H1 (cell line): ENCODE results near the gene DIS3L. TPM values are rescaled to one million over a fixed set of nuclear protein-coding genes. Genes with fewer than 3 reads are reported as not detected.

ENCODE experiments used
- CTCF ChIA-PET: fragments of 300-600 bp; sonication (Branson Sonifier 250); formaldehyde crosslinking; loops from one replicate; lab custom pipeline; 2021; ENCODE audit not compliant: partially characterized antibody; lab: Charles Lee
- POLR2A ChIA-PET: fragments of 300-600 bp; sonication (Branson Sonifier 250); formaldehyde crosslinking; loops from one replicate; lab custom pipeline; 2021; ENCODE audit warnings: inconsistent platforms; ENCODE audit not compliant: partially characterized antibody; lab: Charles Lee
- DNase-seq, 2 experiments: peaks; one replicate each; pipeline versions ENCODE4 v3.0.0 to v3.0.0-alpha.2; 2010 to 2022; ENCODE audit warnings: low spot score in 2 of 2, low read depth in 1 of 2, mixed read lengths in 1 of 2
- FAIRE-seq: peaks from 2 replicates; lab custom pipeline; 2011; peaks lifted over from hg19 to GRCh38; lab: Jason Lieb, UNC
- H2AFZ ChIP-seq: 2 replicates; pipeline ENCODE4 v1.8.1; 2012; ENCODE audit warnings: low read length, inconsistent platforms
- H2AK5ac ChIP-seq: 2 replicates; pipeline ENCODE4 v1.6.1; 2013; ENCODE audit warnings: low read depth, low read length
- H2BK120ac ChIP-seq: replicated peaks from 2 replicates; pipeline ENCODE3; 2013; ENCODE audit warnings: low read depth, low read length, inconsistent platforms
- H2BK12ac ChIP-seq: 2 replicates; pipeline ENCODE4 v1.6.1; 2013; ENCODE audit warnings: low read depth, low read length
- H2BK15ac ChIP-seq: 2 replicates; pipeline ENCODE4 v1.6.1; 2013; ENCODE audit warnings: low read length
- H2BK20ac ChIP-seq: 2 replicates; pipeline ENCODE4 v1.6.1; 2013; ENCODE audit warnings: low read length
- H2BK5ac ChIP-seq: 2 replicates; pipeline ENCODE4 v1.6.1; 2013; ENCODE audit warnings: low read depth, low read length
- H3K14ac ChIP-seq: 2 replicates; pipeline ENCODE4 v1.6.1; 2013; ENCODE audit warnings: inconsistent platforms; ENCODE audit not compliant: insufficient read length
- H3K18ac ChIP-seq: 2 replicates; pipeline ENCODE4 v1.6.1; 2013; ENCODE audit warnings: low read length; ENCODE audit errors: extremely low read depth
- H3K23ac ChIP-seq: 2 replicates; pipeline ENCODE4 v1.6.1; 2013; ENCODE audit warnings: inconsistent platforms; ENCODE audit not compliant: insufficient read length
- H3K23me2 ChIP-seq: 2 replicates; pipeline ENCODE4 v1.6.1; 2013; ENCODE audit warnings: low read depth, low read length
- H3K27ac ChIP-seq: 2 replicates; pipeline ENCODE4 v1.6.1; 2011; ENCODE audit warnings: low read depth, low read length, inconsistent platforms
- H3K27me3 ChIP-seq, 4 experiments: replicated peaks in 1 of 4; 1 replicate in 1 of 4; 2 replicates in 3 of 4; pipeline versions ENCODE4 v1.6.1 to v1.8.1; 2011 to 2013; ENCODE audit warnings: low read length in 3 of 4, mild to moderate bottlenecking in 3 of 4, inconsistent platforms in 2 of 4, mixed read lengths in 2 of 4, moderate library complexity in 1 of 4; ENCODE audit not compliant: control insufficient read depth in 3 of 4, insufficient read depth in 3 of 4; ENCODE audit errors: extremely low read depth in 1 of 4
- H3K36me3 ChIP-seq, 4 experiments: 2 replicates each; pipeline versions ENCODE4 v1.6.1 to v1.8.1; 2011 to 2013; ENCODE audit warnings: mild to moderate bottlenecking in 4 of 4, low read length in 3 of 4, moderate library complexity in 2 of 4, control low read depth in 1 of 4, inconsistent platforms in 1 of 4; ENCODE audit not compliant: insufficient read depth in 4 of 4, control insufficient read depth in 2 of 4
- H3K4ac ChIP-seq: replicated peaks from 2 replicates; pipeline ENCODE3; 2013; ENCODE audit warnings: low read length, low read depth, mixed read lengths, inconsistent platforms; ENCODE audit not compliant: insufficient read length
- H3K4me1 ChIP-seq, 4 experiments: replicated peaks in 1 of 4; 1 replicate in 1 of 4; 2 replicates in 3 of 4; pipeline versions ENCODE4 v1.6.1 to v1.8.1; 2011 to 2013; ENCODE audit warnings: low read length in 3 of 4, inconsistent platforms in 2 of 4, mixed read lengths in 1 of 4; ENCODE audit not compliant: insufficient read depth in 4 of 4, control insufficient read depth in 3 of 4
- H3K4me2 ChIP-seq, 2 experiments: 2 replicates each; pipeline versions ENCODE4 v1.6.1 to v1.8.1; 2011 to 2013; ENCODE audit warnings: low read depth in 2 of 2, low read length in 2 of 2, control low read depth in 1 of 2, inconsistent platforms in 1 of 2, mild to moderate bottlenecking in 1 of 2; ENCODE audit not compliant: insufficient read depth in 1 of 2
- H3K4me3 ChIP-seq, 4 experiments: fragments of 200-600, 300-600 bp in 1 of 4; sonication (generic), shearing (Covaris generic), sonication (Bioruptor Twin) in 1 of 4; 2 replicates each; pipeline versions ENCODE4 v1.5.1 to v1.8.1; 2011 to 2016; ENCODE audit warnings: low read length in 4 of 4, low read depth in 3 of 4, control low read depth in 2 of 4, inconsistent platforms in 2 of 4, mild to moderate bottlenecking in 2 of 4, mixed read lengths in 1 of 4, moderate library complexity in 1 of 4; ENCODE audit not compliant: insufficient read depth in 2 of 4; ENCODE audit errors: extremely low read depth in 1 of 4
- H3K56ac ChIP-seq: replicated peaks from 2 replicates; pipeline ENCODE3; 2013; ENCODE audit warnings: low read depth, mild to moderate bottlenecking, mixed read lengths, low read length, inconsistent platforms; ENCODE audit not compliant: insufficient read length
- H3K79me1 ChIP-seq: 2 replicates; pipeline ENCODE4 v1.6.1; 2013; ENCODE audit warnings: low read depth, low read length, control low read depth
- H3K79me2 ChIP-seq, 2 experiments: 2 replicates each; pipeline versions ENCODE4 v1.6.1 to v1.8.1; 2012 to 2013; ENCODE audit warnings: low read length in 2 of 2, mild to moderate bottlenecking in 2 of 2, inconsistent platforms in 1 of 2; ENCODE audit not compliant: insufficient read depth in 2 of 2, control insufficient read depth in 1 of 2
- H3K9ac ChIP-seq, 4 experiments: replicated peaks in 1 of 4; 1 replicate in 1 of 4; 2 replicates in 3 of 4; pipeline versions ENCODE4 v1.6.1 to v1.8.1; 2011 to 2013; ENCODE audit warnings: low read depth in 3 of 4, low read length in 3 of 4, control low read depth in 2 of 4, mild to moderate bottlenecking in 2 of 4, moderate library complexity in 2 of 4, inconsistent platforms in 1 of 4; ENCODE audit errors: extremely low read depth in 1 of 4
- H3K9me3 ChIP-seq, 2 experiments: 2 replicates each; pipeline versions ENCODE4 v1.6.1 to v1.8.1; 2012 to 2013; ENCODE audit warnings: mild to moderate bottlenecking in 2 of 2, moderate library complexity in 2 of 2, control low read depth in 1 of 2, inconsistent platforms in 1 of 2, low read depth in 1 of 2, low read length in 1 of 2, mixed read lengths in 1 of 2; ENCODE audit not compliant: insufficient read depth in 2 of 2
- H4K20me1 ChIP-seq, 2 experiments: replicated peaks in 1 of 2; 2 replicates each; pipeline versions ENCODE3 to v1.8.1; 2011 to 2013; ENCODE audit warnings: inconsistent platforms in 2 of 2, low read length in 2 of 2, mild to moderate bottlenecking in 1 of 2; ENCODE audit not compliant: insufficient read depth in 2 of 2, control insufficient read depth in 1 of 2
- H4K5ac ChIP-seq: 2 replicates; pipeline ENCODE4 v1.6.1; 2013; ENCODE audit warnings: low read length, low read depth, mixed read lengths, inconsistent platforms; ENCODE audit not compliant: insufficient read length
- H4K8ac ChIP-seq: 2 replicates; pipeline ENCODE4 v1.8.0; 2013; ENCODE audit warnings: mild to moderate bottlenecking, moderate library complexity, low read length, inconsistent platforms; ENCODE audit not compliant: insufficient read depth; ENCODE audit errors: extremely low read depth
- H4K91ac ChIP-seq: replicated peaks from 2 replicates; pipeline ENCODE3; 2013; ENCODE audit warnings: low read length, mixed read lengths, inconsistent platforms; ENCODE audit not compliant: insufficient read length
- CBX8 ChIP-seq: fragments of 300-800, 300-1000 bp; sonication (generic); IDR thresholded peaks from 2 replicates; pipeline ENCODE4 v1.7.1; 2016; ENCODE audit warnings: low read depth, low read length, borderline replicate concordance
- EGR1 ChIP-seq: IDR thresholded peaks from 2 replicates; pipeline ENCODE4 v1.6.1; 2011; ENCODE audit warnings: low read depth, low read length, borderline replicate concordance
- HDAC6 ChIP-seq: IDR thresholded peaks from one replicate; pipeline ENCODE4 v1.7.1; 2012; ENCODE audit warnings: low read depth, mild to moderate bottlenecking, inconsistent platforms, low read length, moderate library complexity
- NRF1 ChIP-seq: IDR thresholded peaks from 2 replicates; pipeline ENCODE4 v1.6.1; 2011; ENCODE audit warnings: mild to moderate bottlenecking, low read depth, low read length, improper control_type of control experiment
- RXRA ChIP-seq: IDR thresholded peaks from 2 replicates; pipeline ENCODE4 v1.6.1; 2011; ENCODE audit warnings: low read depth, mild to moderate bottlenecking, low read length, moderate library complexity; ENCODE audit not compliant: insufficient read depth
- SIX5 ChIP-seq: IDR thresholded peaks from 2 replicates; pipeline ENCODE4 v1.6.1; 2011; ENCODE audit warnings: mild to moderate bottlenecking, low read depth, low read length
- SUZ12 ChIP-seq: fragments of 200-600 bp; sonication (generic); IDR thresholded peaks from 2 replicates; pipeline ENCODE4 v1.6.1; 2012; ENCODE audit warnings: mild to moderate bottlenecking, inconsistent platforms, low read length, moderate library complexity, mixed read lengths
- TCF12 ChIP-seq: IDR thresholded peaks from 2 replicates; pipeline ENCODE4 v1.6.1; 2011; ENCODE audit warnings: low read depth, mild to moderate bottlenecking, low read length
- polyA plus RNA-seq, 7 experiments: library from polyadenylated mRNA; depleted of rRNA in 3 of 7; stranded (reverse) in 5 of 7; unstranded in 2 of 7; fragments of >200 nt in 5 of 7; fragments of 200-250 nt in 2 of 7; gene quantifications; 1 replicate in 5 of 7; 2 replicates in 1 of 7; 4 replicates in 1 of 7; pipeline versions ENCODE4 v1.2.1 to v1.2.3, GENCODE V29; 2011 to 2013; ENCODE audit warnings: missing spikeins in 2 of 7, mixed read lengths in 2 of 7
- total RNA-seq: library from RNA; stranded (reverse); fragmentation: NEBNext Ultra II Directional; extraction: Animal tissue kit (Norgen Biotek cat#: 25700); gene quantifications from 2 replicates; pipeline ENCODE4 v1.2.1, GENCODE V29; 2021
- TF ChIP-seq, protein P1 (sequence below): IDR thresholded peaks from 2 replicates; pipeline ENCODE4 v1.6.1; 2012; ENCODE audit warnings: low read length, inconsistent platforms
- TF ChIP-seq, protein P2 (sequence below): IDR thresholded peaks from 2 replicates; pipeline ENCODE4 v1.6.1; 2012; ENCODE audit warnings: inconsistent platforms
- TF ChIP-seq, protein P3 (sequence below), 3 experiments: IDR thresholded peaks; 1 replicate in 2 of 3; 2 replicates in 1 of 3; pipeline versions ENCODE4 v1.5.1 to v1.6.1; 2011; ENCODE audit warnings: low read length in 3 of 3, mild to moderate bottlenecking in 3 of 3, inconsistent platforms in 2 of 3, low read depth in 1 of 3, moderate library complexity in 1 of 3; ENCODE audit not compliant: insufficient read depth in 1 of 3; ENCODE audit errors: control extremely low read depth in 1 of 3

The DIS3L gene
- total and polyA plus RNA-seq, 2 of the 8 experiments (the other 6 are each of a cell fraction or from before 2014, with no cell fraction given): 8.7 to 25.0 TPM

DNA sequence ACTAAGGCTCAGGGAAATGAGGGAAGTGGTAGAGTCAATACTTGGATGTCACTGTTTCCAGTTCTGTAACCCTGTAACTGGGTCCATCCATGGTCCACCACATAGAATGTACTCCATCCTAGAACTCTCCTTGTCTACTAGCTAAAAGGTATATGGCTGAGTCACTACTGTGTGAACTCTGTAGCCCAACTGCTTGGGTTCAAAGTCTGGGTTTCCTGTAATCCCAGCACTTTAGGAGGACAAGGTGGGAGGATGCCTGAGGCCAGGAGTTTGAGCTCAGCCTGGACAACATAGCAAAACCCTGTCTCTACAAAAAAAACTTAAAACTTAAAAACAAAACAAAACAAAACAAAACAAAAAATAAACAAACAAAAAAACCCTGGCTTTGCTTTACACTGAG, 5.3 kb upstream of the DIS3L start:
- H4K20me1 ChIP-seq: no peaks in the 10 kb centered on the region
- no peak overlapping the region for H3K23ac ChIP-seq
- H3K18ac ChIP-seq: no peak overlapping the region
- no peaks in the 10 kb centered on the region; the same call in 1 of the 2 replicates for H3K23me2 ChIP-seq
- no peak overlapping the region for H3K9ac ChIP-seq
- no peak overlapping the region for H2BK5ac ChIP-seq
- no peaks in the 10 kb centered on the region for H3K9me3 ChIP-seq
- no peak overlapping the region for H2BK120ac ChIP-seq
- H3K14ac ChIP-seq: no peak overlapping the region
- H4K8ac ChIP-seq: no peak overlapping the region
- no peak overlapping the region for H2AFZ ChIP-seq
- POLR2A ChIA-PET: no interaction called here
- no peak overlapping the region for H4K5ac ChIP-seq
- DNase-seq (no peak), FAIRE-seq (no peak)
- 0 out of 7 replicates have a peak, but pooled peaks cover 0 to 3% (median 0%) of the 10 kb centered on the region in 4 experiments for H3K4me1 ChIP-seq
- no peak overlapping the region for H3K4ac ChIP-seq
- H3K4me3 ChIP-seq: no peak overlapping the region
- no peak overlapping the region for H2BK15ac ChIP-seq
- H3K79me2 ChIP-seq: no peaks in the 10 kb centered on the region
- no peak overlapping the region for H4K91ac ChIP-seq
- no peaks in the 10 kb centered on the region for H3K36me3 ChIP-seq
- no peak overlapping the region for H3K27ac ChIP-seq
- no peak overlapping the region for H3K56ac ChIP-seq
- no peak overlapping the region for H2AK5ac ChIP-seq
- no peak overlapping the region for H2BK12ac ChIP-seq
- H2BK20ac ChIP-seq: no peak overlapping the region
- no peak overlapping the region for H3K4me2 ChIP-seq
- CTCF ChIA-PET: interaction anchor here (0.6 to 3.3 kb wide), 32 partner anchors 9 to 681 kb away, joined by 3 to 17 read pairs (median 4); partner anchors contain the start of gene SNAPC5
- no peaks in the 10 kb centered on the region for H3K27me3 ChIP-seq
- no peaks in the 10 kb centered on the region for H3K79me1 ChIP-seq
- TF ChIP-seq EGR1: no peak
- no peak for TF ChIP-seq RXRA
- no peak for TF ChIP-seq HDAC6
- no peak for TF ChIP-seq NRF1
- TF ChIP-seq, protein P1, sequence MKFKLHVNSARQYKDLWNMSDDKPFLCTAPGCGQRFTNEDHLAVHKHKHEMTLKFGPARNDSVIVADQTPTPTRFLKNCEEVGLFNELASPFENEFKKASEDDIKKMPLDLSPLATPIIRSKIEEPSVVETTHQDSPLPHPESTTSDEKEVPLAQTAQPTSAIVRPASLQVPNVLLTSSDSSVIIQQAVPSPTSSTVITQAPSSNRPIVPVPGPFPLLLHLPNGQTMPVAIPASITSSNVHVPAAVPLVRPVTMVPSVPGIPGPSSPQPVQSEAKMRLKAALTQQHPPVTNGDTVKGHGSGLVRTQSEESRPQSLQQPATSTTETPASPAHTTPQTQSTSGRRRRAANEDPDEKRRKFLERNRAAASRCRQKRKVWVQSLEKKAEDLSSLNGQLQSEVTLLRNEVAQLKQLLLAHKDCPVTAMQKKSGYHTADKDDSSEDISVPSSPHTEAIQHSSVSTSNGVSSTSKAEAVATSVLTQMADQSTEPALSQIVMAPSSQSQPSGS: no peak
- TF ChIP-seq, protein P2, sequence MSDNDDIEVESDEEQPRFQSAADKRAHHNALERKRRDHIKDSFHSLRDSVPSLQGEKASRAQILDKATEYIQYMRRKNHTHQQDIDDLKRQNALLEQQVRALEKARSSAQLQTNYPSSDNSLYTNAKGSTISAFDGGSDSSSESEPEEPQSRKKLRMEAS: no peak
- no peak for TF ChIP-seq TCF12
- TF ChIP-seq SUZ12: no peak
- no peak for TF ChIP-seq SIX5
- TF ChIP-seq, protein P3, sequence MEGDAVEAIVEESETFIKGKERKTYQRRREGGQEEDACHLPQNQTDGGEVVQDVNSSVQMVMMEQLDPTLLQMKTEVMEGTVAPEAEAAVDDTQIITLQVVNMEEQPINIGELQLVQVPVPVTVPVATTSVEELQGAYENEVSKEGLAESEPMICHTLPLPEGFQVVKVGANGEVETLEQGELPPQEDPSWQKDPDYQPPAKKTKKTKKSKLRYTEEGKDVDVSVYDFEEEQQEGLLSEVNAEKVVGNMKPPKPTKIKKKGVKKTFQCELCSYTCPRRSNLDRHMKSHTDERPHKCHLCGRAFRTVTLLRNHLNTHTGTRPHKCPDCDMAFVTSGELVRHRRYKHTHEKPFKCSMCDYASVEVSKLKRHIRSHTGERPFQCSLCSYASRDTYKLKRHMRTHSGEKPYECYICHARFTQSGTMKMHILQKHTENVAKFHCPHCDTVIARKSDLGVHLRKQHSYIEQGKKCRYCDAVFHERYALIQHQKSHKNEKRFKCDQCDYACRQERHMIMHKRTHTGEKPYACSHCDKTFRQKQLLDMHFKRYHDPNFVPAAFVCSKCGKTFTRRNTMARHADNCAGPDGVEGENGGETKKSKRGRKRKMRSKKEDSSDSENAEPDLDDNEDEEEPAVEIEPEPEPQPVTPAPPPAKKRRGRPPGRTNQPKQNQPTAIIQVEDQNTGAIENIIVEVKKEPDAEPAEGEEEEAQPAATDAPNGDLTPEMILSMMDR (IDR thresholded peaks at IDR 0.05; ENCODE audit: control extremely low read depth in 1 of 3, insufficient read depth in 1 of 3, low read depth in 1 of 3, low read length in 3 of 3): no peak
- TF ChIP-seq CBX8: no peak
